Breast epithelium (tissue), 4 donors: Measurements from ENCODE around the gene RALGPS2. TPM values are rescaled to one million over a fixed set of nuclear protein-coding genes. Genes with fewer than 3 reads are reported as not detected.

Source experiments
- DNase-seq, 2 donors: peaks; one replicate each; pipeline ENCODE4 v3.0.0-alpha.2; 2019; ENCODE audit warnings: low spot score in 2 of 2
- H3K27ac ChIP-seq, 2 donors: fragments of 200-600 bp; sonication (generic) in 1 of 2; one replicate each; pipeline ENCODE4 v1.5.1; 2016 to 2019; ENCODE audit warnings: mild to moderate bottlenecking in 1 of 2
- H3K27me3 ChIP-seq, 2 donors: fragments of 200-600 bp; sonication (generic) in 1 of 2; one replicate each; pipeline versions ENCODE4 v1.5.1 to v1.6.0; 2017 to 2019; ENCODE audit warnings: control low read depth in 1 of 2, mild to moderate bottlenecking in 1 of 2
- H3K36me3 ChIP-seq: fragments of 200-600 bp; one replicate; pipeline ENCODE4 v1.5.1; 2019
- H3K4me1 ChIP-seq, 2 donors: fragments of 200-600 bp; sonication (generic); one replicate each; pipeline ENCODE4 v1.5.1; 2016 to 2019; ENCODE audit warnings: control low read depth in 1 of 2
- H3K4me3 ChIP-seq, 3 donors: fragments of 200-600 bp; sonication (generic); 1 replicate in 2 of 3; 2 replicates in 1 of 3; pipeline ENCODE4 v1.5.1; 2016 to 2019; ENCODE audit warnings: mild to moderate bottlenecking in 3 of 3, moderate library complexity in 2 of 3
- H3K9me3 ChIP-seq, 2 donors: fragments of 200-600 bp; sonication (generic) in 1 of 2; one replicate each; pipeline ENCODE4 v1.5.1; 2016 to 2019; ENCODE audit warnings: control low read depth in 1 of 2
- CTCF ChIP-seq, 3 donors: fragments of 450-650 bp; IDR thresholded peaks; one replicate each; pipeline ENCODE4 v1.5.1; 2016 to 2017; ENCODE audit warnings: antibody characterized with exemption in 3 of 3, mild to moderate bottlenecking in 3 of 3, moderate library complexity in 3 of 3
- POLR2A ChIP-seq: fragments of 450-650 bp; IDR thresholded peaks from one replicate; pipeline ENCODE4 v1.6.1; 2016; ENCODE audit warnings: antibody characterized with exemption, mild to moderate bottlenecking, moderate library complexity
- POLR2AphosphoS5 ChIP-seq, 3 donors: sonication (generic); formaldehyde crosslinking; IDR thresholded peaks; one replicate each; pipeline ENCODE4 v1.6.1; 2017; ENCODE audit warnings: antibody characterized with exemption in 3 of 3
- intact Hi-C: fragments of 100-400 bp; cut with DNase I; formaldehyde crosslinking; loops from one replicate; pipeline ENCODE4 v1.15.1; 2023; ENCODE audit warnings: low total_unique reads
- total RNA-seq, 3 donors: library from RNA; depleted of rRNA; stranded (reverse); fragments of >200 nt; gene quantifications; one replicate each; pipeline ENCODE4 v1.1.0, GENCODE V29; 2016

The RALGPS2 gene
- total RNA-seq, 3 donors from 2014 or later: 4.8 to 45.2 (median 43.3) TPM

- TF ChIP-seq CTCF (IDR thresholded peaks at IDR 0.05): no peak
- TF ChIP-seq POLR2AphosphoS5 (IDR thresholded peaks at IDR 0.05): no peak
- TF ChIP-seq POLR2A: no peak
- Histone ChIP-seq H3K27me3 (no peaks in the 10 kb centered on the region), H3K36me3 (no peaks in the 10 kb centered on the region), H3K27ac (no peak overlapping the region), H3K9me3 (no peaks in the 10 kb centered on the region), H3K4me1 (no peaks in the 10 kb centered on the region), H3K4me3 (no peak overlapping the region)
- no peak for DNase-seq
- intact Hi-C loops: no loop called here
These were observed 226.6 kb downstream of the RALGPS2 start for GRCh38 chr1:178951600-178951999.

GRCh38 chr1:178953034-178953433 lies 228.0 kb downstream of the RALGPS2 start:
- H3K4me1 ChIP-seq: no peaks in the 10 kb centered on the region
- intact Hi-C loops: no loop called here
- peak overlapping the region in 1 of 2 donors; percentile 80 for H3K27ac ChIP-seq
- TF ChIP-seq POLR2A (no peak), CTCF (IDR thresholded peaks at IDR 0.05) (no peak), POLR2AphosphoS5 (IDR thresholded peaks at IDR 0.05) (no peak)
- no peak for DNase-seq
- H3K9me3 ChIP-seq: no peaks in the 10 kb centered on the region
- no peaks in the 10 kb centered on the region for H3K27me3 ChIP-seq
- no peak overlapping the region for H3K4me3 ChIP-seq
- H3K36me3 ChIP-seq: no peaks in the 10 kb centered on the region

GRCh38 chr1:178953538-178954324 lies 228.7 kb downstream of the RALGPS2 start:
- DNase-seq: no peak
- H3K27me3 ChIP-seq: no peaks in the 10 kb centered on the region

GRCh38 chr1:178954325-178954690 lies 229.3 kb downstream of the RALGPS2 start:
- Histone ChIP-seq H3K27ac (no peak overlapping the region), H3K4me1 (no peaks in the 10 kb centered on the region), H3K36me3 (no peaks in the 10 kb centered on the region), H3K9me3 (no peaks in the 10 kb centered on the region), H3K4me3 (no peak overlapping the region), H3K27me3 (no peaks in the 10 kb centered on the region)
- TF ChIP-seq POLR2AphosphoS5 (IDR thresholded peaks at IDR 0.05) (no peak), POLR2A (no peak), CTCF (IDR thresholded peaks at IDR 0.05) (no peak)
- intact Hi-C loops: no loop called here
- no peak for DNase-seq

More at GRCh38 chr1:178953538-178954324, 228.7 kb downstream of the RALGPS2 start:
- Histone ChIP-seq H3K4me1 (no peaks in the 10 kb centered on the region), H3K27ac (peak overlapping the region in 1 of 2 donors; percentile 80), H3K4me3 (no peak overlapping the region), H3K36me3 (no peaks in the 10 kb centered on the region), H3K9me3 (no peaks in the 10 kb centered on the region)
- intact Hi-C loops: no loop called here
- TF ChIP-seq CTCF (IDR thresholded peaks at IDR 0.05) (no peak), POLR2AphosphoS5 (IDR thresholded peaks at IDR 0.05) (peak in 1 of 3 donors; percentile 18)

DNA sequence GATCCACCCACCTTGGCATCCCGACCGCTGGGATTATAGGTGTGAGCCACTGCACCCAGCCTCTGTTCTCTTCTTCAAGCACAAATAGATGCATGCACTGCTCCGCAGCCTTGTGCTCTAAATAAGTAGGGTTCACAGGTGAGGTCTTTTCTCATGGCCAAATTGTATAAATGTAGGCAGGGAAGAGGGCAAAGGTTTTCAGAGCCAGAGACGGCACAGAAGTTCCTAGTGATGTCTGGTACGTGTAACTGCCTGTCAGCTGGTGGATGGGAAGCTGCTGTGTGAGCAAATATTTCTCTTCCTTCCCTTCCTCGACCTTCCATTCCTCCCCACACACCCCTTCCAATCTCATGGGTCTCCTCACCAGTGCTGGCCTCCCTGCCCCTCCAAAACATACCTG lies 229.9 kb downstream of the RALGPS2 start:
- TF ChIP-seq CTCF (IDR thresholded peaks at IDR 0.05) (no peak), POLR2A (no peak), POLR2AphosphoS5 (IDR thresholded peaks at IDR 0.05) (no peak)
- intact Hi-C loops: no loop called here
- Histone ChIP-seq H3K27ac (no peak overlapping the region), H3K9me3 (no peaks in the 10 kb centered on the region), H3K4me3 (no peak overlapping the region), H3K27me3 (no peaks in the 10 kb centered on the region), H3K36me3 (no peaks in the 10 kb centered on the region), H3K4me1 (no peaks in the 10 kb centered on the region)
- no peak for DNase-seq
